ENCODE data around the gene ABCG1.

The ABCG1 gene

DNA sequence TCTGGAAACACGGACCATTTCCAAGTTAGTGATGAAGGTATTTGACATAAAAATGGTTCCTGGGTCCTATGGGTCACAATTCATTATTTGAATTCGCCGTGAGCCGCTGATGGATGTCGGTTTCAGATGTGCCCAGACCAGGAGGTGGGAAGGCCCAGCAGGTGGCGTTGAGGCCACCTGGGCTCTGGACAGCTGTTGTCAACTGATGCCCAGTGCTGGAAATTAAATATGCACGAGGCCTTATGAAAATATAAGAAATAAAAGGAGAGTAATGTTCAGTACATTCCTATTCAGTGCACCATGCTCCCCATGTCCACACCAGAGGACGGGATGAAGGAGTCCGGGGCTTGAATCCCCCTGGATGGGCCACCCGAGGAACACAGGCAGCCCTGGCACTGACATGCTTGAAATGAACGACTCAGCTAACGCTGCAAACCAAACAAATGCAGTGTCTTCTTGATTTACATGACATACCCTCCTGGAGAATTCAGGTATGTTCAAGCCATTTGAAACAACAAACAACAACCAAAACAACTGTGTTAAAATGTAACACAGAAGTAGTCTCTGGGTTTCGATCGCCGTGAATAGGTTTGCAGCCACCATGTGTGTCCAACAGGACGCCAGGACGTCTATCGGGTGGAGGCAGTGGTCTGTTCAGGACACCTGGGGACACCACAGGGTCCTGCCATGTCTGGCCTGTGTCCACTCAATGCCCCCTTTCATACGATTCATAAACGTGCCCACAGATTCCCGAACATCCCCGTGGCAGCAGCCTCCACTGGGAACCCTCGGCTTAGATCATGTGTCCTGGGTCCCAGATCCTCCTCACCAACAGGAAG is 90.2 kb downstream of the ABCG1 start:
- H3K4me3 ChIP-seq (ENCODE audit: low read depth, low read length), result no peak overlapping the region
- TF ChIP-seq, protein P1, sequence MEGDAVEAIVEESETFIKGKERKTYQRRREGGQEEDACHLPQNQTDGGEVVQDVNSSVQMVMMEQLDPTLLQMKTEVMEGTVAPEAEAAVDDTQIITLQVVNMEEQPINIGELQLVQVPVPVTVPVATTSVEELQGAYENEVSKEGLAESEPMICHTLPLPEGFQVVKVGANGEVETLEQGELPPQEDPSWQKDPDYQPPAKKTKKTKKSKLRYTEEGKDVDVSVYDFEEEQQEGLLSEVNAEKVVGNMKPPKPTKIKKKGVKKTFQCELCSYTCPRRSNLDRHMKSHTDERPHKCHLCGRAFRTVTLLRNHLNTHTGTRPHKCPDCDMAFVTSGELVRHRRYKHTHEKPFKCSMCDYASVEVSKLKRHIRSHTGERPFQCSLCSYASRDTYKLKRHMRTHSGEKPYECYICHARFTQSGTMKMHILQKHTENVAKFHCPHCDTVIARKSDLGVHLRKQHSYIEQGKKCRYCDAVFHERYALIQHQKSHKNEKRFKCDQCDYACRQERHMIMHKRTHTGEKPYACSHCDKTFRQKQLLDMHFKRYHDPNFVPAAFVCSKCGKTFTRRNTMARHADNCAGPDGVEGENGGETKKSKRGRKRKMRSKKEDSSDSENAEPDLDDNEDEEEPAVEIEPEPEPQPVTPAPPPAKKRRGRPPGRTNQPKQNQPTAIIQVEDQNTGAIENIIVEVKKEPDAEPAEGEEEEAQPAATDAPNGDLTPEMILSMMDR (IDR thresholded peaks at IDR 0.05; ENCODE audit: insufficient read depth, low read depth, low read length, missing control alignments), result no peak
- DNase-seq (ENCODE audit: low read depth), result no peak

DNA sequence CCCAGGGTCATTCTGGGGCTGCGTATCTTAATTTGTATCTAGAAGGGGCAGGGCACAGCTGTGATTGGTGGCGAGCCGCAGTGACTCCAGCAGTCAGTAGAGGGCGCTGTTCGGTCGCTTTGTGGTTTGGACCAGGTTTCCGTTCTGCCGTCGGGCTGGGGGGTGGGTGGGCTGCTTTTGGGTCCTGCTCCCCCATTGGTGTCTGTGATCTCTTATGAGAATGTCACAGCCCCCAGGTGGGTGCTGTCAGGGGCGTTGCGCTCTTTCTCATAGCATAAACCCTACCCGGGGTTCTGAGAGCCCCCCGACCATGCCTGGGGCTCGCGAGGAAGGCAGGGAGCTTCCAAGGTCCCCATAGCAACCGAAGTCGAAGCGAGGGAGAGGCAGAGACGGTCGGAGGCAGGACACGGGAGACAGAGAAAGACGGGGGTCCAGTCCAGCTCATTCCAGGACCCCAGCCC is 90.8 kb downstream of the ABCG1 start:
- TF ChIP-seq, protein P1 (IDR thresholded peaks at IDR 0.05; ENCODE audit: insufficient read depth, low read depth, low read length, missing control alignments), result peak; percentile 83
- H3K4me3 ChIP-seq (ENCODE audit: low read depth, low read length), result no peak overlapping the region
- peak; percentile 46 for DNase-seq (ENCODE audit: low read depth)

DNA sequence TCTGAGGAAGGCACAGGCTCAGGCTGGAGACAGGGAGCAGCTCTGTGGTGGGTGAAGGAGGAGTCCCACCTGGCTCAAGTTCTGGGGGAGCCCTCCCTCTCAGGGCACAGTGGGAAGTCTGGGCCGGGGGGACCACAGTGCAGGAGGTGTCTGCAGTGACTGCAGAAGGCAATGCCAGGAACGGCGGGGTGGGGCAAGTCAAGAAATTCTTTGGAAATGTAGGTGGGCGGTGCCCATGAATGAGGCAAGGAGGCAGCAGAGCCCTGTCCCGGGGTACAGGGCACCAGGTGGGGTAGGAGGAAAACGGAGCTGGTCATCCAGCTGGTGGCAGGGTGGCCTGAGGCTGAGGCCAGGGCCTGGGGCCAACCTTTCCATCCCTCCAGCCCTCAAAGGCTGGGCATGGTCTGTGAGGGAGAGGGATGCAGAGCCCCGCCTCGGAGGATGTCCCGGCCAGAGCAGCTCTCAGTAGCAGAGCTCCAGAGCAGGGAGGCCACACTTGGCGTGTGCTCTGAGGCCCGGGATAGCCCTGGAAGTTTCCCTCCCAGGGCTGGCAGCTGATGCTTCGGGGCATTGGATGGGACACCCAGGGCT is 91.6 kb downstream of the ABCG1 start:
- TF ChIP-seq, protein P1 (IDR thresholded peaks at IDR 0.05; ENCODE audit: insufficient read depth, low read depth, low read length, missing control alignments), result no peak
- no peak overlapping the region for H3K4me3 ChIP-seq (ENCODE audit: low read depth, low read length)
- no peak for DNase-seq (ENCODE audit: low read depth)

DNA sequence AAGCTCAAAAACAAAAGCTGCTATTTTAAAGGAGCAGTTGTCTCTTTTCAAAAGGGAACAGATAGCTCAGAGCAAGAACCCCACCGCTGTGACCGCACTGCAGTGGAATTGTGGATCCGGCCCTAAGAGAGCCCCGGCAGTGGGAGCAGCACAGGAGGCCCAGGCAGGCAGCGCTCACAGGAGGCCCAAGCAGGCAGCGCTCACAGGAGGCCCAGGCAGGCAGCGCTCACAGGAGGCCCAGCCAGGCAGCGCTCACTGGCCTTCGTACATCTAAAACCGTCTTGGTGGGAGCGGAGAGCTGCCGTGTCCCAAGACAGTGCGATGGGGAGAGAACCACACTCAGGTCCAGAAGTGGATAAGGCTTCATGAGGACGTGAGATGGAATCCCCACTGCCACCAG is 92.2 kb downstream of the ABCG1 start:
- no peak for DNase-seq (ENCODE audit: low read depth)
- H3K4me3 ChIP-seq (ENCODE audit: low read depth, low read length), result no peak overlapping the region
- TF ChIP-seq, protein P1 (IDR thresholded peaks at IDR 0.05; ENCODE audit: insufficient read depth, low read depth, low read length, missing control alignments), result no peak

DNA sequence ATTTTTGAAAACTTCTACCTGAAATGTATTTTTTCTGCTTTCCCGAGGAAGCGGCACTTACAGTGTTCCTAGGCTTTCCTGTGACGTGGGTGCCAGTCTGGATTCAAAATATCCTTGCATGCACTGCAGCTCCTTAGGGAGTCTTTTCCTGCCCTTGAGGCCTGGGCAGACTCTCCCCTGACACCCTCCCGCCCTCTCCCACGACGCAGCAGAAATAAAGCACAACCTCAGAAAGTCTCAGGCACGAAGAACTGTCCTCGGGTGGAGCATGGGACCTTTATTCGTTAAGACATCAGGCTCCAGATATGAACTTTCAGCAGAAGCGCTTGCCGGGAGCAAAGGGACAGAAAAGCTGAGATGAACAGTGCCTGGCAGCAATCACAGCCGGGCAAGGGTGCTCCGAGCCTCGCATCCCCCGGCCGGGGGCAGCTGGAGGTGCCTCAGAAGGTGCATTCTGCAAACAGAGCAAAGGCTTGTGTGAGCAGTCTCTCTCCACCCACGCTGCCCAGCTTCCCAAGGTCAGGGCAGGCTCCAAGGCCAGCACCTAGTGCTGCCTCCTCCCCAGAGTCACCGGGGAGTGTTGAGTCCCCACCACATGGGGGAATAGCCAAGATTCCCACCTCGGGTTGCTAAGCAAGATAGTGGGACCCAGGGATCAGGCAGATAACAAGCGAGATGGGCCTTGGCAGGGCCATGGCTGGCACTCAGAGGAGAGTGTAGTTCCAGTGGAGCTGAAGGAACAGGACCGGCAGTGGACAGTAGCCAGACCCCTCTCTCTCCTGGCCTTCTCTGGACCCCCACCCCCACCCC is 93.1 kb downstream of the ABCG1 start:
- H3K4me3 ChIP-seq (ENCODE audit: low read depth, low read length), result no peak overlapping the region
- no peak for DNase-seq (ENCODE audit: low read depth)
- TF ChIP-seq, protein P1 (IDR thresholded peaks at IDR 0.05; ENCODE audit: insufficient read depth, low read depth, low read length, missing control alignments), result no peak

DNA sequence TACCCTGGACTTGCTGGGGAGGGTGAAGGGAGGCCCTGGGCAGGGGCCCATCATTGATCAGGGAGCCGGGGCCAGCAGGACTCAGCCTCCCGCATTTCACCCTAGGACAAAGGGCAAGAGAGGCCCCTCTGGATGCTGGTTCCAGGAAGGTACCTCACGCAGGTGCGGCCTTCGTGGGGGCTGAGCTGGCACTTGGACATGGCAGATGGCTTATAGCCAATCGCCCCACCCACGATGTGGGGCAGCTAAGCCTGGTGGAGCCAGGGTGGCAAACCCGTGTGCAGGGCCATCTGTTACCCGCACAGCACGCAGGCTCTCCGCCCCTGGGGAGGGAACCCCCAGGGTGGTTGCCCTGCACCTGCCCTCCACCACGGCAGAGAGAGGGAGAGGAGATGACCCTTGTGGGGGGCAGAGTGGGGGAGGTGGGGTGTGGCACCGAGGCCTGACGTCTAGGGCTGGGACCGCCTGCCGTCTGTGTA is 93.7 kb downstream of the ABCG1 start:
- TF ChIP-seq, protein P1 (IDR thresholded peaks at IDR 0.05; ENCODE audit: insufficient read depth, low read depth, low read length, missing control alignments), result no peak
- no peak for DNase-seq (ENCODE audit: low read depth)

More for the DNA sequence above, 93.7 kb downstream of the ABCG1 start:
- H3K4me3 ChIP-seq (ENCODE audit: low read depth, low read length), result no peak overlapping the region

Data from GM12865 (cell line).